GM12891 (cell line): ENCODE measurements around the gene SCLT1.

Experiments
- POLR2A ChIP-seq: IDR thresholded peaks from 2 replicates; pipeline ENCODE4 v1.6.1; 2011; ENCODE audit warnings: low read depth, low read length, control low read depth
- POLR2AphosphoS5 ChIP-seq: IDR thresholded peaks from 2 replicates; pipeline ENCODE4 v1.6.1; 2011; ENCODE audit warnings: low read depth, low read length, control low read depth
- POU2F2 ChIP-seq: IDR thresholded peaks from 2 replicates; pipeline ENCODE4 v1.6.1; 2011; ENCODE audit warnings: low read depth, mild to moderate bottlenecking, control low read depth, low read length, moderate library complexity
- TAF1 ChIP-seq: IDR thresholded peaks from 2 replicates; pipeline ENCODE4 v1.6.1; 2011; ENCODE audit warnings: low read depth, low read length, control low read depth

DNA sequence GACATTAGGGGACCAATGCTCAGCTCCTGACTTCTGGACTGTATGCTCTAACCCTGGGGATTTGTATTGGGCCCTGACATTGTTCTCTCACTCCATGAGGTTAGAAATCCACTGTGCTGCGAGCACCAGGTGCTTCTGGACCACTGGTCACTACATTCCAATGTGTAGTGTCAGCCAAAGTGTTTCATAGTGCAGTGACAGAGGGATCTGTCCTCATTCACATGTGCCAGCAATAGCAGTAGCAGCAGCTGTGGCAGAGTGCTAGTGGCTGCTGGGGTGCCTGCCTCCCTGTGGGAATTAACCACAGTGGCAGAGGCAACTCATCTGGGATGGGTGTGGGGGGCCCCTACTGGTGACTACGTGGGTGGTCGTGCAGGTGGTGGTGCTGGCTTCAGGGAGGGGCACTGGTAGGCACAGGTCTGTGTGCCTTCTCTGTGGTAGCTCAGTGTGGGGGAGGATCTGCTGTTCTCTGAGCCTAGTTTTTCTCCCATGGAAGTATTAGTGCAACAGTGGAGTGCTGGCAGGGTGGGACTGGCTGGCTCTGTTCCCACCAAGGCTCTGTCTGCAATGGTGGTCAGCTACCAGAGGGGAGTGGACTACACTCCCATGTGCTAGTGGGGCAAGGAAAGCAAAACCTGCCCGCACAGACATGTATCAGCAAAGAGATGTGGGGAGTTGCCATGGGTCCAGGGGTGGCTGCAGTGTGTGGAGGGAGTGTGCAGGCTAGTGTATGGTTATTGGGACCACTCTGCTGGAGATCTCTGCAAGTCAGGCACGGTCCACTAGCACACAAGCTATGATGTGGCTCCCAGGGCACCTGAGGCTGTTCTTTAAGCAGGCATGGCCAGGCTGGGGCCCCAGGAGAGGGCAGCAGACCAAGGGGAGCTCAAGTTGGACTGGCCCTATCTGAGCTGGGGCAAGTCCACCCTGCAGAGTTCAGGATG is 78.5 kb downstream of the SCLT1 start:
- no peak for TF ChIP-seq POLR2A
- no peak for TF ChIP-seq POLR2AphosphoS5
- no peak for TF ChIP-seq TAF1
- TF ChIP-seq POU2F2: no peak
